VCaP (cell line): ENCODE results near the gene GPR18.
"Not testable (repeated sequence)": the region's sequence is repeated elsewhere in the genome, so short reads cannot be mapped to it uniquely, and the experiment has no call there.

Experiments
- H3K27ac ChIP-seq: fragments of 450-650 bp; 2 replicates; pipeline ENCODE4 v1.5.1; 2017
- TF ChIP-seq, protein P1 (sequence below): fragments of 450-650 bp; conservative IDR thresholded peaks from 2 replicates; pipeline ENCODE4 v1.5.1; 2017; ENCODE audit warnings: mild to moderate bottlenecking, moderate library complexity

The GPR18 gene

DNA sequence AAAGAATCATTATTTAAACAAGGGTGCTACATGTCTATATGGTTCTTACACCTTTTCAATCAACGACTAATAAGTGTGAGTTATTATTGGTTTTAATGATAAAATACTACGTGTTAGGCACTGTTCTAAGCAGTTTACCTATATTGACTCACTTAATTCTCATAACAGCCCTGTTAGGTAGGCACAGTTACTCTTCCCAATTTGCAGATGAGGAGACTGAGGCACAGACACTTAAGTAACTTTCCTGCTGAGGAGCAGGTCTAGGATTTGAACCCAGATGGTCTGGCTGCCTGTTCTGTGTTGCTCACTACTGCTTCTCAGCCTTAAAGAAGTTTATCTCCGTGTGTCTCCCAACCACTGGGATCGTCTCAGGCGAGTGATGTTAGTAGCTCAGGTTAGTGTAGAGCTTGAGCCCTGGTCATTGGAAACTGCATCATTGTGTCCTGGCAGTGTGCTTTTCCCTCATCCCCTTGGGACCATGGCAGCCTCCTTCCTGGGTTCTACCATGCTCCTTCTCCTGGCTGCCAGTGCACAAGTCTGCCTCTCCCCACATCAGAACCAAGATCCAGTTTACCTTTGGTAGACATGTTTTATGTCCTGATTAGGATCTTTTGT, 46.7 kb downstream of the GPR18 start:
- no peak overlapping the region for H3K27ac ChIP-seq
- TF ChIP-seq, protein P1, sequence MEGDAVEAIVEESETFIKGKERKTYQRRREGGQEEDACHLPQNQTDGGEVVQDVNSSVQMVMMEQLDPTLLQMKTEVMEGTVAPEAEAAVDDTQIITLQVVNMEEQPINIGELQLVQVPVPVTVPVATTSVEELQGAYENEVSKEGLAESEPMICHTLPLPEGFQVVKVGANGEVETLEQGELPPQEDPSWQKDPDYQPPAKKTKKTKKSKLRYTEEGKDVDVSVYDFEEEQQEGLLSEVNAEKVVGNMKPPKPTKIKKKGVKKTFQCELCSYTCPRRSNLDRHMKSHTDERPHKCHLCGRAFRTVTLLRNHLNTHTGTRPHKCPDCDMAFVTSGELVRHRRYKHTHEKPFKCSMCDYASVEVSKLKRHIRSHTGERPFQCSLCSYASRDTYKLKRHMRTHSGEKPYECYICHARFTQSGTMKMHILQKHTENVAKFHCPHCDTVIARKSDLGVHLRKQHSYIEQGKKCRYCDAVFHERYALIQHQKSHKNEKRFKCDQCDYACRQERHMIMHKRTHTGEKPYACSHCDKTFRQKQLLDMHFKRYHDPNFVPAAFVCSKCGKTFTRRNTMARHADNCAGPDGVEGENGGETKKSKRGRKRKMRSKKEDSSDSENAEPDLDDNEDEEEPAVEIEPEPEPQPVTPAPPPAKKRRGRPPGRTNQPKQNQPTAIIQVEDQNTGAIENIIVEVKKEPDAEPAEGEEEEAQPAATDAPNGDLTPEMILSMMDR = no peak

- H3K27ac ChIP-seq = not testable (repeated sequence)
Observed at GRCh38 chr13:99210627-99211026, 47.6 kb downstream of the GPR18 start.

DNA sequence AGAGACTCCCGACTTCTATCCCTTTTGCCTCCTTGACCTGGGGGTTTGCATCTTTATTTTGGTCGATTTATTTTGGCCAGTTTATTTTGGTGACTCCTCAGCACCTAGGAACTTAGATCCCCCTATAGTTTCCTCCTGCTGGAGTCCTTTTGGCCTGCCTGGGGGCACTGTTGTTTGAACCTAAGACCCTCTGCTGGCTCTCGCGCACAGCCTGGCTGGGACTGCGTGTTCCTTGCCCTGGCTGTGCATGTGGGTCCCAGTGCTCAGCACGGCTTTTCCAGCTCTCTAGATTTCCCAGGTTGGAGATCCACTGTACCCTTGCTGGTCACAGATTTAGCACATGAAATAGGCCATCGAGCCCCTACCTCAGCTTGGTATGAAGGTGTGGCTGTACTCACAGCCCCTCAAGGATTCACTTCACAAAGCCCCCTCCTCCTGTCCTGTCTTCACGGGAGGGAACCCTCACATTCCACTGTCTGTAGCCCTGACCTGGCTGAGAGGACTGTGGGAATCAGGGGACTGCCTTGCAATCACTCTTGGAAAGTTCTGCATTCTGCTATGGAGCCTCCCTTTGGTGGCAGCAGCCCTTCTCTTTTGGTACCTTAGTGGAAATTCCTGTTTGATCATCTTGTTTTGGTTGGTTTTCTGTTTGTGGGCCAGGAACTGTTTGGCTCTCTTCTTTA, 49.2 kb downstream of the GPR18 start:
- TF ChIP-seq, protein P1 = no peak
- H3K27ac ChIP-seq = peak overlapping the region; percentile 21

DNA sequence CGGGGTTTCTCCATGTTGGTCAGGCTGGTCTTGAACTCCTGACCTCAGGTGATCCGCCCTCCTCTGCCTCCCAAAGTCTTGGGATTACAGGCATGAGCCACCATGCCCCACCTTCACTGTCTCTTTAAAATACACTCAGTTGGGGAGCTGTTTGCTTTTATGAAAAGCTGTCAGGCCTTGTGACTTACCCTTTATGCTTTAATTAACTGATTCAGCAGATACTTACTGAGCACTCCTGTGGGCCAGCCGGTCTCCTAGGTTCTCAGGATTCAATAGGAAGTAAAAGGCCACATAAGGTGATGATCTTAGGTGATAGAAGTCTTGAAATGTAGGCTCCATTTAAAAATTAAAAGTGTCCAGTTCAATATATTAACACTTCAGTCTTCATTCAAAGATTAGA, 50.0 kb downstream of the GPR18 start:
- H3K27ac ChIP-seq = peak overlapping the region; percentile 21
- TF ChIP-seq, protein P1 = no peak

DNA sequence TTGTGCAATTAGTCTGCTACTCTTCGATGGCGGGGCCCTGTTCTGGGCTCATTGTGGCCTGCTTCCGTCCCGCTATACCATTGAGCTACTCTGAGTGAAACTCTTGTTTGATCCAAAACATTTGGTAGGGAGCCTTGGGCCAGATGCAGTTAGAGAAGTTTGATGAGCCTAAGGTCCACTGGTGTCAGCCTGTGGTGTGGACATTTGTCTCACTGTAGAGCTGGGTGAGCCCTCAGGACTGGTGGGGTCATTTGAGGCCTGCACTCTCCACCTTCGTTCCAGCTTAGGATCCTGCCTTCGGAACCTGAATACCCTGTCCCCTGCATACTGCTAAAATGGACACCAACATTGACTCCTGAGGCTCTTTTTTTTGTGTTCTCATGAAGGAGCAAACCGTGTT, 50.7 kb downstream of the GPR18 start:
- TF ChIP-seq, protein P1 = no peak
- H3K27ac ChIP-seq = no peak overlapping the region

- H3K27ac ChIP-seq = no peak overlapping the region
- TF ChIP-seq, protein P1 = no peak
Observed at GRCh38 chr13:99206873-99207272, 51.3 kb downstream of the GPR18 start.

- no peak overlapping the region for H3K27ac ChIP-seq
- TF ChIP-seq, protein P1 = no peak
Observed at GRCh38 chr13:99206226-99206625, 52.0 kb downstream of the GPR18 start.

DNA sequence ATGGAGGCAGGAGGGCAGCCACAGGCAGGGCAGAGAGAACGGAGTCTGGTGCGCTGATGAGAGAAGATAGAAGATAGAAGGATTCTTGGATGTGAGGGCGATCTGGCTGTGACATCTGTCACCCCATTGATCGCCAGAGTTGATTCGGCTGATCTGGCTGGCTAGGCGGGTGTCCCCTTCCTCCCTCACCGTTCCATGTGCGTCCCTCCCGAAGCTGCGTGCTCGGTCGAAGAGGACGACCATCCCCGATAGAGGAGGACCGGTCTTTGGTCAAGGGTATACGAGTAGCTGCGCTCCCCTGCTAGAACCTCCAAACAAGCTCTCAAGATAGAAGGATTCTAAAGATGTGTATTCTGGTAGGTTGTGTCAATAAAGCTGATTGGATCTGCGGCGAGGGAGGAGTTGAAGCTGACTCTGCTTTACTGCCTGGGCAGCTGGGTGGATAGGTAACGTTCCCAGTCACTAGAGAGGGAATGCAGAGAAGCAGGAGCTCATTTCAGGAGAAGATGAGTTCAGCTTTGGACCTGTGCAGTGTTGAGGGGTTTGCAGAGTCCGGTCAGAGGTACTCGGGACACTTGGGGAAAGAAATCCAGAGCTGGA, 52.5 kb downstream of the GPR18 start:
- H3K27ac ChIP-seq = no peak overlapping the region
- TF ChIP-seq, protein P1 = no peak
